ENCODE results near the gene AKAP7. TPM values are rescaled to one million over a fixed set of nuclear protein-coding genes. Genes with fewer than 3 reads are reported as not detected.

The AKAP7 gene
- total and polyA plus RNA-seq, 7 experiments from 2014 or later = 6.5 to 21.1 (median 16.8) TPM

GRCh38 chr6:131281471-131282270 lies 146.4 kb downstream of the AKAP7 start:
- no peaks in the 10 kb centered on the region for H3K9me3 ChIP-seq (ENCODE audit: control insufficient read depth in 2 of 3, low read length in 3 of 3)
- H3K4me1 ChIP-seq (ENCODE audit: control insufficient read depth in 2 of 2, insufficient read depth in 2 of 2, low read length in 2 of 2) = peaks cover 17 to 49% of the 10 kb centered on the region in 2 donors
- peaks cover 22 to 93% (median 82%) of the 10 kb centered on the region in 7 donors for H3K4me1 Mint-ChIP-seq
- ATAC-seq (peak; percentile 95), DNase-seq (peak; percentile 24 to 89 (median 83))
- no peaks in the 10 kb centered on the region for H3K27me3 ChIP-seq (ENCODE audit: control insufficient read depth in 2 of 2, insufficient read depth in 2 of 2, low read length in 2 of 2)
- H3K9me3 Mint-ChIP-seq = peaks cover 0 to 14% (median 8%) of the 10 kb centered on the region in 11 donors
- H3K27me3 Mint-ChIP-seq = no peaks in the 10 kb centered on the region
- intact Hi-C loops (cut with micrococcal nuclease) = loop anchor here (1.0 to 5.0 kb wide), 11 partner anchors 11 to 1149 kb away; partner anchors contain the start of genes MED23 (in 2 of the 2) and AKAP7 (in 1 of the 2)
- H3K4me3 ChIP-seq (ENCODE audit: low read length) = peak overlapping the region; percentile 28
- ChIA-PET POLR2A (interaction anchor here (0.6 to 6.2 kb wide), 27 partner anchors 9 to 253 kb away, joined by 3 to 66 read pairs (median 4); no protein-coding TSS in a partner anchor), CTCF (interaction anchor here (0.6 to 3.4 kb wide), 18 partner anchors 11 to 347 kb away, joined by 3 to 33 read pairs (median 4); partner anchors contain the start of gene MED23)
- no peaks in the 10 kb centered on the region for H3K36me3 ChIP-seq (ENCODE audit: control insufficient read depth in 2 of 3, insufficient read depth in 3 of 3, low read length in 3 of 3)
- H3K4me3 Mint-ChIP-seq = peak overlapping the region; percentile 75 to 91 (median 83)
- peak overlapping the region; percentile 96 to 99 (median 98) for H3K27ac Mint-ChIP-seq
- H3K27ac ChIP-seq (ENCODE audit: low read depth, low read length) = peak overlapping the region; percentile 80
- H3K36me3 Mint-ChIP-seq = peaks cover 10 to 55% (median 42%) of the 10 kb centered on the region in 5 donors

- intact Hi-C loops (cut with micrococcal nuclease) = loop anchor here in 1 of 2 donors (5.0 kb wide), 3 partner anchors 145 to 1150 kb away; partner anchors contain the start of gene AKAP7
- ATAC-seq = no peak
- ChIA-PET CTCF (interaction anchor here (0.6 to 3.4 kb wide), 10 partner anchors 10 to 346 kb away, joined by 3 to 33 read pairs (median 6); partner anchors contain the start of gene MED23), POLR2A (interaction anchor here (0.6 to 6.2 kb wide), 22 partner anchors 10 to 1011 kb away, joined by 3 to 66 read pairs (median 4); no protein-coding TSS in a partner anchor)
- DNase-seq = no peak
- Histone ChIP-seq H3K36me3 (ENCODE audit: control insufficient read depth in 2 of 3, insufficient read depth in 3 of 3, low read length in 3 of 3) (no peaks in the 10 kb centered on the region), H3K4me3 (ENCODE audit: low read length) (no peak overlapping the region), H3K9me3 (ENCODE audit: control insufficient read depth in 2 of 3, low read length in 3 of 3) (no peaks in the 10 kb centered on the region), H3K4me1 (ENCODE audit: control insufficient read depth in 2 of 2, insufficient read depth in 2 of 2, low read length in 2 of 2) (peaks cover 17 to 49% of the 10 kb centered on the region in 2 donors), H3K27me3 (ENCODE audit: control insufficient read depth in 2 of 2, insufficient read depth in 2 of 2, low read length in 2 of 2) (no peaks in the 10 kb centered on the region), H3K27ac (ENCODE audit: low read depth, low read length) (peak overlapping the region; percentile 80)
- Mint-ChIP-seq H3K4me1 (peaks cover 21 to 93% (median 80%) of the 10 kb centered on the region in 7 donors), H3K36me3 (peaks cover 10 to 54% (median 46%) of the 10 kb centered on the region in 5 donors), H3K4me3 (peak overlapping the region in 3 of 10 donors; percentile 64 to 91 (median 80)), H3K27ac (peak overlapping the region in 8 of 9 donors; percentile 96 to 99 (median 98)), H3K9me3 (peaks cover 0 to 14% (median 8%) of the 10 kb centered on the region in 11 donors), H3K27me3 (no peaks in the 10 kb centered on the region)
Measured at GRCh38 chr6:131282365-131282764, 147.1 kb downstream of the AKAP7 start.

GRCh38 chr6:131283466-131284175 lies 148.4 kb downstream of the AKAP7 start:
- no peaks in the 10 kb centered on the region for H3K9me3 ChIP-seq (ENCODE audit: control insufficient read depth in 2 of 3, low read length in 3 of 3)
- H3K36me3 ChIP-seq (ENCODE audit: control insufficient read depth in 2 of 3, insufficient read depth in 3 of 3, low read length in 3 of 3) = no peaks in the 10 kb centered on the region
- ChIA-PET CTCF (interaction anchor here (0.7 to 3.4 kb wide), 5 partner anchors 9 to 345 kb away, joined by 4 to 33 read pairs (median 9); partner anchors contain the start of gene MED23), POLR2A (interaction anchor here (0.6 to 6.2 kb wide), 10 partner anchors 9 to 242 kb away, joined by 3 to 66 read pairs (median 6); no protein-coding TSS in a partner anchor)
- ATAC-seq = no peak
- peak overlapping the region in 6 of 10 donors; percentile 3 to 91 (median 52) for H3K4me3 Mint-ChIP-seq
- peak overlapping the region in 8 of 9 donors; percentile 96 to 99 (median 98) for H3K27ac Mint-ChIP-seq
- H3K27ac ChIP-seq (ENCODE audit: low read depth, low read length) = peak overlapping the region; percentile 32
- H3K4me3 ChIP-seq (ENCODE audit: low read length) = no peak overlapping the region
- no peaks in the 10 kb centered on the region for H3K27me3 Mint-ChIP-seq
- no peaks in the 10 kb centered on the region for H3K27me3 ChIP-seq (ENCODE audit: control insufficient read depth in 2 of 2, insufficient read depth in 2 of 2, low read length in 2 of 2)
- peaks cover 17 to 49% of the 10 kb centered on the region in 2 donors for H3K4me1 ChIP-seq (ENCODE audit: control insufficient read depth in 2 of 2, insufficient read depth in 2 of 2, low read length in 2 of 2)
- intact Hi-C loops (cut with micrococcal nuclease) = loop anchor here in 1 of 2 donors (5.0 kb wide), 3 partner anchors 146 to 1151 kb away; partner anchors contain the start of gene AKAP7
- H3K9me3 Mint-ChIP-seq = peaks cover 0 to 8% (median 4%) of the 10 kb centered on the region in 11 donors
- peaks cover 5 to 50% (median 37%) of the 10 kb centered on the region in 5 donors for H3K36me3 Mint-ChIP-seq
- no peak for DNase-seq
- H3K4me1 Mint-ChIP-seq = peaks cover 18 to 83% (median 73%) of the 10 kb centered on the region in 7 donors

GRCh38 chr6:131285548-131285947 lies 150.3 kb downstream of the AKAP7 start:
- no peaks in the 10 kb centered on the region for H3K36me3 ChIP-seq (ENCODE audit: control insufficient read depth in 2 of 3, insufficient read depth in 3 of 3, low read length in 3 of 3)
- Mint-ChIP-seq H3K27ac (peak overlapping the region in 4 of 9 donors; percentile 9 to 59 (median 42)), H3K27me3 (no peaks in the 10 kb centered on the region), H3K4me1 (peaks cover 15 to 68% (median 59%) of the 10 kb centered on the region in 7 donors), H3K4me3 (no peak overlapping the region), H3K36me3 (peaks cover 0 to 36% (median 33%) of the 10 kb centered on the region in 5 donors), H3K9me3 (peaks cover 0 to under 1% (median 0%) of the 10 kb centered on the region in 11 donors)
- H3K9me3 ChIP-seq (ENCODE audit: control insufficient read depth in 2 of 3, low read length in 3 of 3) = no peaks in the 10 kb centered on the region
- intact Hi-C loops (cut with micrococcal nuclease) = no loop called here
- no peak overlapping the region for H3K27ac ChIP-seq (ENCODE audit: low read depth, low read length)
- no peaks in the 10 kb centered on the region for H3K27me3 ChIP-seq (ENCODE audit: control insufficient read depth in 2 of 2, insufficient read depth in 2 of 2, low read length in 2 of 2)
- DNase-seq = no peak
- no peak for ATAC-seq
- CTCF ChIA-PET = no interaction called here
- POLR2A ChIA-PET = interaction anchor here (6.2 kb wide), 1 partner anchor 86 kb away, joined by 66 read pairs; no protein-coding TSS in a partner anchor
- no peak overlapping the region for H3K4me3 ChIP-seq (ENCODE audit: low read length)
- peaks cover 14 to 44% of the 10 kb centered on the region in 2 donors for H3K4me1 ChIP-seq (ENCODE audit: control insufficient read depth in 2 of 2, insufficient read depth in 2 of 2, low read length in 2 of 2)

- ChIA-PET CTCF (no interaction called here), POLR2A (no interaction called here)
- intact Hi-C loops (cut with micrococcal nuclease) = no loop called here
- Mint-ChIP-seq H3K36me3 (peaks cover 0 to 37% (median 32%) of the 10 kb centered on the region in 5 donors), H3K27me3 (no peaks in the 10 kb centered on the region), H3K4me3 (no peak overlapping the region), H3K27ac (peak overlapping the region in 3 of 9 donors; percentile 9 to 76 (median 34)), H3K4me1 (peaks cover 8 to 65% (median 49%) of the 10 kb centered on the region in 7 donors), H3K9me3 (no peaks in the 10 kb centered on the region)
- Histone ChIP-seq H3K4me3 (ENCODE audit: low read length) (no peak overlapping the region), H3K4me1 (ENCODE audit: control insufficient read depth in 2 of 2, insufficient read depth in 2 of 2, low read length in 2 of 2) (peaks cover 6 to 34% of the 10 kb centered on the region in 2 donors), H3K36me3 (ENCODE audit: control insufficient read depth in 2 of 3, insufficient read depth in 3 of 3, low read length in 3 of 3) (no peaks in the 10 kb centered on the region), H3K9me3 (ENCODE audit: control insufficient read depth in 2 of 3, low read length in 3 of 3) (no peaks in the 10 kb centered on the region), H3K27ac (ENCODE audit: low read depth, low read length) (no peak overlapping the region), H3K27me3 (ENCODE audit: control insufficient read depth in 2 of 2, insufficient read depth in 2 of 2, low read length in 2 of 2) (no peaks in the 10 kb centered on the region)
- DNase-seq (no peak), ATAC-seq (no peak)
Measured at GRCh38 chr6:131286469-131287040, 151.3 kb downstream of the AKAP7 start.
